Upper lobe of right lung (tissue), 1 donor: Measurements from ENCODE around the gene NTF3. TPM values are rescaled to one million over a fixed set of nuclear protein-coding genes. Genes with fewer than 3 reads are reported as not detected.
A peak's percentile ranks its signal among the peaks of the same experiment; 100 is the strongest.

ENCODE experiments used
- ATAC-seq: fragments of 200-7000 bp; cut with Tn5 transposase; one replicate; pipeline ENCODE4 v1.9.1; 2020; ENCODE audit warnings: mild to moderate bottlenecking, moderate library complexity
- DNase-seq: peaks from one replicate; pipeline ENCODE4 v3.0.0-alpha.2; 2020
- H3K27ac ChIP-seq: fragments of 200-600 bp; one replicate; pipeline ENCODE4 v1.8.0; 2022
- H3K27me3 ChIP-seq: fragments of 200-600 bp; one replicate; pipeline ENCODE4 v1.8.0; 2022; ENCODE audit warnings: mild to moderate bottlenecking
- H3K36me3 ChIP-seq: fragments of 200-600 bp; one replicate; pipeline ENCODE4 v1.8.0; 2022
- H3K4me1 ChIP-seq: fragments of 200-600 bp; one replicate; pipeline ENCODE4 v1.8.0; 2022
- H3K4me3 ChIP-seq: fragments of 200-600 bp; one replicate; pipeline ENCODE4 v1.8.0; 2022; ENCODE audit warnings: mild to moderate bottlenecking
- H3K9me3 ChIP-seq: fragments of 200-600 bp; one replicate; pipeline ENCODE4 v1.8.0; 2022
- CTCF ChIP-seq: fragments of 200-600 bp; IDR thresholded peaks from one replicate; pipeline ENCODE4 v1.8.0; 2022; ENCODE audit warnings: antibody characterized with exemption
- intact Hi-C: fragments of 100-400 bp; cut with DNase I; formaldehyde crosslinking; loops from one replicate; pipeline ENCODE4 v1.11.0; 2022
- total RNA-seq: library from RNA; stranded (reverse); fragmentation: NEBNext Ultra II Directional; extraction: Animal tissue kit (Norgen Biotek cat#: 25700); gene quantifications from one replicate; pipeline ENCODE4 v1.2.1, GENCODE V29; 2021
- donor health status: DM: no; HTN: yes; CAD: no; lungs with severe emphysema.

NTF3 gene
- total RNA-seq, 1 donor from 2014 or later: 0.93 TPM

GRCh38 chr12:5499566-5500330 lies 67.8 kb downstream of the NTF3 start:
- TF ChIP-seq CTCF: no peak
- no peaks in the 10 kb centered on the region for H3K4me1 ChIP-seq
- H3K27ac ChIP-seq: no peak overlapping the region
- no peaks in the 10 kb centered on the region for H3K36me3 ChIP-seq
- intact Hi-C loops: no loop called here
- no peaks in the 10 kb centered on the region for H3K27me3 ChIP-seq
- ATAC-seq (no peak), DNase-seq (no peak)
- no peaks in the 10 kb centered on the region for H3K9me3 ChIP-seq
- no peak overlapping the region for H3K4me3 ChIP-seq

- Histone ChIP-seq H3K27ac (no peak overlapping the region), H3K4me1 (no peaks in the 10 kb centered on the region), H3K4me3 (no peak overlapping the region), H3K9me3 (no peaks in the 10 kb centered on the region), H3K27me3 (no peaks in the 10 kb centered on the region), H3K36me3 (no peaks in the 10 kb centered on the region)
- ATAC-seq (no peak), DNase-seq (no peak)
- TF ChIP-seq CTCF: no peak
- intact Hi-C loops: no loop called here
Measured at GRCh38 chr12:5500331-5500659, 68.4 kb downstream of the NTF3 start.

- H3K9me3 ChIP-seq: no peaks in the 10 kb centered on the region
- ATAC-seq (peak; percentile 12), DNase-seq (no peak)
- intact Hi-C loops: no loop called here
- no peak for TF ChIP-seq CTCF
- H3K36me3 ChIP-seq: no peaks in the 10 kb centered on the region
- H3K4me3 ChIP-seq: no peak overlapping the region
- no peaks in the 10 kb centered on the region for H3K4me1 ChIP-seq
- H3K27me3 ChIP-seq: no peaks in the 10 kb centered on the region
- no peak overlapping the region for H3K27ac ChIP-seq
Measured at GRCh38 chr12:5503774-5504173, 71.9 kb downstream of the NTF3 start.

- DNase-seq (no peak), ATAC-seq (no peak)
- intact Hi-C loops: no loop called here
Measured at GRCh38 chr12:5505116-5505515, 73.2 kb downstream of the NTF3 start.

GRCh38 chr12:5505751-5506150 lies 73.8 kb downstream of the NTF3 start:
- no peak overlapping the region for H3K4me3 ChIP-seq
- H3K36me3 ChIP-seq: no peaks in the 10 kb centered on the region
- DNase-seq (no peak), ATAC-seq (no peak)
- no peak for TF ChIP-seq CTCF
- H3K27me3 ChIP-seq: no peaks in the 10 kb centered on the region
- intact Hi-C loops: no loop called here
- no peaks in the 10 kb centered on the region for H3K4me1 ChIP-seq
- no peaks in the 10 kb centered on the region for H3K9me3 ChIP-seq
- H3K27ac ChIP-seq: no peak overlapping the region

More at GRCh38 chr12:5505116-5505515, 73.2 kb downstream of the NTF3 start:
- no peak overlapping the region for H3K27ac ChIP-seq
- no peaks in the 10 kb centered on the region for H3K36me3 ChIP-seq
- H3K4me3 ChIP-seq: no peak overlapping the region
- H3K27me3 ChIP-seq: no peaks in the 10 kb centered on the region
- no peaks in the 10 kb centered on the region for H3K4me1 ChIP-seq
- no peak for TF ChIP-seq CTCF
- H3K9me3 ChIP-seq: no peaks in the 10 kb centered on the region

- ATAC-seq: no peak
- intact Hi-C loops: no loop called here
- H3K9me3 ChIP-seq: no peaks in the 10 kb centered on the region
Measured at GRCh38 chr12:5506295-5506694, 74.4 kb downstream of the NTF3 start.

More at GRCh38 chr12:5506295-5506694, 74.4 kb downstream of the NTF3 start:
- Histone ChIP-seq H3K4me3 (no peak overlapping the region), H3K27ac (no peak overlapping the region), H3K36me3 (no peaks in the 10 kb centered on the region), H3K27me3 (no peaks in the 10 kb centered on the region), H3K4me1 (peaks cover 3% of the 10 kb centered on the region)
- DNase-seq: no peak
- TF ChIP-seq CTCF: no peak
